ENCODE data around the gene HSD3B2. TPM values are rescaled to one million over a fixed set of nuclear protein-coding genes. Genes with fewer than 3 reads are reported as not detected.

HSD3B2 gene
- total and polyA plus RNA-seq, 2 of the 8 experiments (the other 6 are each of a cell fraction or from before 2014, with no cell fraction given), result not detected

DNA sequence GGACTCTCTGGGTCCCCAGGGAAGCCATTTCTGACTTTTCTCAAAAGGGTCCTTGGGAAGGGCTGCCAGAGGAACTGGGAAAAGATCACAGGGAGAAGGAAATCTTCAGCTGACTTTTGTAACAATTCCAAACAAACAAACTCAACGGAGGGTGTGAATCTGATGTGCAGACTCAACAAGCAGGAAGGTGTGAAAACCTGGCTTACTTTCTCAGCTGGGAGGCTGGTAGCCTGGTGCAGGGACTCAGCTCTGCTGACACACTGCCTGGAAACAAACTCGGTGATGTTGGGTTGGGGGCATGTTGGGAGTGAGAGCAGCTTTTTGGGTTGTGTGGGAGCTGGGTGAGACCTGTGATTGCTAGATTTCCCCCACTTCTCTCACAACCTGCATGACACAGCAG lies 10.2 kb upstream of the HSD3B2 start:
- no peaks in the 10 kb centered on the region for H4K20me1 ChIP-seq (replicated peaks in 1 of 2; ENCODE audit: control insufficient read depth in 1 of 2, insufficient read depth in 2 of 2, low read length in 2 of 2)
- DNase-seq (ENCODE audit: low read depth in 1 of 2, low spot score in 2 of 2), result no peak
- no peak overlapping the region for H4K91ac ChIP-seq (replicated peaks; ENCODE audit: insufficient read length, low read length)
- no peaks in the 10 kb centered on the region for H3K36me3 ChIP-seq (ENCODE audit: control insufficient read depth in 2 of 4, insufficient read depth in 4 of 4, low read length in 3 of 4)
- no peak overlapping the region for H3K23ac ChIP-seq (ENCODE audit: insufficient read length)
- H3K56ac ChIP-seq (replicated peaks; ENCODE audit: insufficient read length, low read depth, low read length), result no peak overlapping the region
- H3K14ac ChIP-seq (ENCODE audit: insufficient read length), result no peak overlapping the region
- POLR2A ChIA-PET (ENCODE audit: partially characterized antibody), result no interaction called here
- H3K9me3 ChIP-seq (ENCODE audit: insufficient read depth in 2 of 2, low read depth in 1 of 2, low read length in 1 of 2), result no peaks in the 10 kb centered on the region
- no peaks in the 10 kb centered on the region for H3K79me1 ChIP-seq (ENCODE audit: low read depth, low read length)
- H3K9ac ChIP-seq (replicated peaks in 1 of 4; ENCODE audit: extremely low read depth in 1 of 4, low read depth in 3 of 4, low read length in 3 of 4), result no peak overlapping the region
- no peak overlapping the region for H2AK5ac ChIP-seq (ENCODE audit: low read depth, low read length)
- no peak overlapping the region for H4K5ac ChIP-seq (ENCODE audit: insufficient read length, low read depth, low read length)
- no peak overlapping the region for H2BK12ac ChIP-seq (ENCODE audit: low read depth, low read length)
- no peak overlapping the region for H3K4ac ChIP-seq (replicated peaks; ENCODE audit: insufficient read length, low read depth, low read length)
- H3K4me3 ChIP-seq (ENCODE audit: extremely low read depth in 1 of 4, insufficient read depth in 2 of 4, low read depth in 3 of 4, low read length in 4 of 4), result no peak overlapping the region
- no peak overlapping the region for H2BK120ac ChIP-seq (replicated peaks; ENCODE audit: low read depth, low read length)
- H2BK20ac ChIP-seq (ENCODE audit: low read length), result no peak overlapping the region
- FAIRE-seq, result no peak
- H3K79me2 ChIP-seq (ENCODE audit: control insufficient read depth in 1 of 2, insufficient read depth in 2 of 2, low read length in 2 of 2), result no peaks in the 10 kb centered on the region
- H2BK5ac ChIP-seq (ENCODE audit: low read depth, low read length), result no peak overlapping the region
- no peaks in the 10 kb centered on the region for H3K23me2 ChIP-seq (ENCODE audit: low read depth, low read length)
- H3K18ac ChIP-seq (ENCODE audit: extremely low read depth, low read length), result no peak overlapping the region
- CTCF ChIA-PET (ENCODE audit: partially characterized antibody), result interaction anchor here (0.6 to 2.5 kb wide), 8 partner anchors 9 to 170 kb away, joined by 3 to 8 read pairs (median 3); partner anchors contain the start of gene HSD3B2
- WGBS, 2 experiments (ENCODE audit: extremely low coverage in 1 of 2, insufficient coverage in 1 of 2, insufficient read length in 1 of 2, insufficient replicate concordance in 2 of 2, low coverage in 1 of 2, low lambda C conversion rate in 2 of 2, missing lambda C conversion rate in 1 of 2), result 88% methylated on average over 2 of the region's 2 CpGs; no CpG with 5 or more reads in 1 of the 2 experiments
- H2BK15ac ChIP-seq (ENCODE audit: low read length), result no peak overlapping the region
- TF ChIP-seq EZH2 (IDR thresholded peaks at IDR 0.05; ENCODE audit: low read depth, low read length, severe bottlenecking) (no peak), EP300 (IDR thresholded peaks at IDR 0.05; ENCODE audit: borderline replicate concordance in 1 of 2, low read depth in 2 of 2, low read length in 2 of 2) (no peak), ZNF274 (IDR thresholded peaks at IDR 0.05; ENCODE audit: borderline replicate concordance, extremely low read depth, low read length) (no peak), CEBPB (IDR thresholded peaks at IDR 0.05; ENCODE audit: low read depth, low read length) (no peak), JUND (IDR thresholded peaks at IDR 0.05; ENCODE audit: low read length) (no peak), GTF2F1 (IDR thresholded peaks at IDR 0.05; ENCODE audit: borderline replicate concordance, low read depth, low read length) (no peak), TAF1 (IDR thresholded peaks at IDR 0.05; ENCODE audit: low read depth, low read length) (no peak), TBP (IDR thresholded peaks at IDR 0.05; ENCODE audit: low read depth, low read length) (no peak), CREB1 (IDR thresholded peaks at IDR 0.05) (no peak)
- no peak overlapping the region for H3K4me2 ChIP-seq (ENCODE audit: insufficient read depth in 1 of 2, low read depth in 2 of 2, low read length in 2 of 2)
- no peak overlapping the region for H3K27ac ChIP-seq (ENCODE audit: low read depth, low read length)
- H3K4me1 ChIP-seq (replicated peaks in 1 of 4; ENCODE audit: control insufficient read depth in 3 of 4, insufficient read depth in 4 of 4, low read length in 3 of 4), result no peaks in the 10 kb centered on the region
- H3K27me3 ChIP-seq (replicated peaks in 1 of 4; ENCODE audit: control insufficient read depth in 3 of 4, extremely low read depth in 1 of 4, insufficient read depth in 3 of 4, low read length in 3 of 4), result no peaks in the 10 kb centered on the region
- H4K8ac ChIP-seq (ENCODE audit: extremely low read depth, insufficient read depth, low read length), result no peak overlapping the region
- H2AFZ ChIP-seq (ENCODE audit: low read length), result no peak overlapping the region

Data from H1 (cell line).